ENCODE results near the gene WDR35. TPM values are rescaled to one million over a fixed set of nuclear protein-coding genes. Genes with fewer than 3 reads are reported as not detected.
"Not testable (repeated sequence)": the region's sequence is repeated elsewhere in the genome, so short reads cannot be mapped to it uniquely, and the experiment has no call there.

WDR35 gene
- total RNA-seq, 1 donor from 2014 or later, result 4.9 TPM

DNA sequence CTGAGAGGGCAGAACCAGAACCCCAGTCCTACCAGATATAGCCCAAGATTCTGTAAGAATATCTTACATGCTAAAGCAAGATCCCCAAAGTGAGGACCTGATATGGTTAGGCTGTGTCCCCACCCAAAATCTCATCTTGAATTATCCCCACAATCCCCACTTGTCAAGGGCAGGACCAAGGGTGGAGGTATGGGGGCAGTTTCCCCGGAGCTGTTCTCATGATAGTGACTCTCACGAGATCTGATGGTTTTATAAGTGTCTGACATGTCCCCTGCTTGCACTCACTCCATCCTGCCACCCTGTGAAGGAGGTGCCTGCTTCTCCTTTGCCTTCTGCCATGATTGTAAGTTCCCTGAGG, 108.0 kb downstream of the WDR35 start:
- no peak overlapping the region for H3K4me3 Mint-ChIP-seq (ENCODE audit: unreplicated experiment)
- no peak overlapping the region for H3K27ac Mint-ChIP-seq (ENCODE audit: unreplicated experiment)
- H3K9me3 Mint-ChIP-seq (ENCODE audit: low read depth), result no peaks in the 10 kb centered on the region
- H3K27me3 Mint-ChIP-seq (ENCODE audit: low read depth), result no peaks in the 10 kb centered on the region
- DNase-seq (ENCODE audit: low spot score), result no peak
- H3K36me3 Mint-ChIP-seq (ENCODE audit: low read depth), result peaks cover 2% of the 10 kb centered on the region
- no peaks in the 10 kb centered on the region for H3K4me1 Mint-ChIP-seq (ENCODE audit: low read depth)
- TF ChIP-seq, protein P1, sequence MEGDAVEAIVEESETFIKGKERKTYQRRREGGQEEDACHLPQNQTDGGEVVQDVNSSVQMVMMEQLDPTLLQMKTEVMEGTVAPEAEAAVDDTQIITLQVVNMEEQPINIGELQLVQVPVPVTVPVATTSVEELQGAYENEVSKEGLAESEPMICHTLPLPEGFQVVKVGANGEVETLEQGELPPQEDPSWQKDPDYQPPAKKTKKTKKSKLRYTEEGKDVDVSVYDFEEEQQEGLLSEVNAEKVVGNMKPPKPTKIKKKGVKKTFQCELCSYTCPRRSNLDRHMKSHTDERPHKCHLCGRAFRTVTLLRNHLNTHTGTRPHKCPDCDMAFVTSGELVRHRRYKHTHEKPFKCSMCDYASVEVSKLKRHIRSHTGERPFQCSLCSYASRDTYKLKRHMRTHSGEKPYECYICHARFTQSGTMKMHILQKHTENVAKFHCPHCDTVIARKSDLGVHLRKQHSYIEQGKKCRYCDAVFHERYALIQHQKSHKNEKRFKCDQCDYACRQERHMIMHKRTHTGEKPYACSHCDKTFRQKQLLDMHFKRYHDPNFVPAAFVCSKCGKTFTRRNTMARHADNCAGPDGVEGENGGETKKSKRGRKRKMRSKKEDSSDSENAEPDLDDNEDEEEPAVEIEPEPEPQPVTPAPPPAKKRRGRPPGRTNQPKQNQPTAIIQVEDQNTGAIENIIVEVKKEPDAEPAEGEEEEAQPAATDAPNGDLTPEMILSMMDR (IDR thresholded peaks at IDR 0.05), result no peak

GRCh38 chr2:19881221-19881907, 108.5 kb downstream of the WDR35 start:
- no peak overlapping the region for H3K4me3 Mint-ChIP-seq (ENCODE audit: unreplicated experiment)
- no peaks in the 10 kb centered on the region for H3K4me1 Mint-ChIP-seq (ENCODE audit: low read depth)
- TF ChIP-seq, protein P1 (IDR thresholded peaks at IDR 0.05), result no peak
- no peak for DNase-seq (ENCODE audit: low spot score)
- peaks cover 2% of the 10 kb centered on the region for H3K36me3 Mint-ChIP-seq (ENCODE audit: low read depth)
- no peaks in the 10 kb centered on the region for H3K27me3 Mint-ChIP-seq (ENCODE audit: low read depth)
- H3K27ac Mint-ChIP-seq (ENCODE audit: unreplicated experiment), result no peak overlapping the region
- H3K9me3 Mint-ChIP-seq (ENCODE audit: low read depth), result no peaks in the 10 kb centered on the region

- H3K4me1 Mint-ChIP-seq (ENCODE audit: low read depth); H3K27ac Mint-ChIP-seq (ENCODE audit: unreplicated experiment); H3K36me3 Mint-ChIP-seq (ENCODE audit: low read depth); H3K9me3 Mint-ChIP-seq (ENCODE audit: low read depth); DNase-seq (ENCODE audit: low spot score); H3K4me3 Mint-ChIP-seq (ENCODE audit: unreplicated experiment); H3K27me3 Mint-ChIP-seq (ENCODE audit: low read depth): not testable (repeated sequence)
Observed at GRCh38 chr2:19880191-19880590, 109.7 kb downstream of the WDR35 start.

- Mint-ChIP-seq H3K36me3 (ENCODE audit: low read depth) (peaks cover 2% of the 10 kb centered on the region), H3K9me3 (ENCODE audit: low read depth) (no peaks in the 10 kb centered on the region), H3K4me1 (ENCODE audit: low read depth) (peaks cover 3% of the 10 kb centered on the region), H3K27me3 (ENCODE audit: low read depth) (no peaks in the 10 kb centered on the region), H3K4me3 (ENCODE audit: unreplicated experiment) (no peak overlapping the region), H3K27ac (ENCODE audit: unreplicated experiment) (no peak overlapping the region)
- TF ChIP-seq, protein P1 (IDR thresholded peaks at IDR 0.05), result no peak
- no peak for DNase-seq (ENCODE audit: low spot score)
Observed at GRCh38 chr2:19879120-19879519, 110.8 kb downstream of the WDR35 start.

GRCh38 chr2:19878268-19879046, 111.4 kb downstream of the WDR35 start:
- no peak overlapping the region for H3K4me3 Mint-ChIP-seq (ENCODE audit: unreplicated experiment)

More at GRCh38 chr2:19878268-19879046, 111.4 kb downstream of the WDR35 start:
- H3K27me3 Mint-ChIP-seq (ENCODE audit: low read depth), result no peaks in the 10 kb centered on the region
- TF ChIP-seq, protein P1 (IDR thresholded peaks at IDR 0.05), result no peak
- peaks cover 3% of the 10 kb centered on the region for H3K4me1 Mint-ChIP-seq (ENCODE audit: low read depth)
- H3K36me3 Mint-ChIP-seq (ENCODE audit: low read depth), result no peaks in the 10 kb centered on the region
- no peak for DNase-seq (ENCODE audit: low spot score)
- H3K9me3 Mint-ChIP-seq (ENCODE audit: low read depth), result no peaks in the 10 kb centered on the region
- H3K27ac Mint-ChIP-seq (ENCODE audit: unreplicated experiment), result no peak overlapping the region

Data from chondrocyte (in vitro differentiated cells).